Upper lobe of left lung (tissue), 4 donors: ENCODE data around the gene DAPK2.

Experiments
- POLR2A ChIP-seq, 4 donors: fragments of 450-650 bp; IDR thresholded peaks; one replicate each; pipeline ENCODE4 v1.5.1; 2016 to 2017; ENCODE audit warnings: antibody characterized with exemption in 4 of 4, mild to moderate bottlenecking in 2 of 4
- POLR2AphosphoS5 ChIP-seq, 2 donors: sonication (generic); formaldehyde crosslinking; IDR thresholded peaks; one replicate each; pipeline ENCODE4 v1.5.1; 2017; ENCODE audit warnings: antibody characterized with exemption in 2 of 2
- TF ChIP-seq, protein P1 (sequence below), 6 experiments: fragments of 450-650 bp in 4 of 6; fragments of 200-600 bp in 2 of 6; sonication (generic) in 2 of 6; IDR thresholded peaks; one replicate each; pipeline ENCODE4 v1.5.1; 2016 to 2019; ENCODE audit warnings: antibody characterized with exemption in 6 of 6

DNA sequence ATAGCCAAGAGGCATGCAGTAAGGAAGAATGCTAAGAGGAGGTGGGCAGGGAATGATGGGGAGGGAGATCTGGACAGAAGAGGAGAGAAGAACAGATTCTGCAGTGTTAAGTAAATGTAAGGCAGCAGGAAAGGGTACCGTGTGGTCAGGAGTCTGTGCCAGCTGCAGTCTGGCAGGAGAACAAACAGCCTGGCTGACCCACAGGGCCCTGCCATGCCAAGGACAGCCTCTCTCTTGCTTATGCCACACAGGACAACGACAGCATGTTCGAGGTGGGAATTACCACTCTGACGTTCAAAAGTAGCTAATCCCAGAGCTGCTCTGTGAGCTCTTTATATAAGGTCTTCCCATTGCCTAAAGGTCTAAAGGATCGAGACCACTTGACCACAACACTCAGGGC, 31.3 kb downstream of the DAPK2 start:
- no peak for TF ChIP-seq POLR2AphosphoS5 (IDR thresholded peaks at IDR 0.05)
- TF ChIP-seq POLR2A (IDR thresholded peaks at IDR 0.05), result no peak
- TF ChIP-seq, protein P1, sequence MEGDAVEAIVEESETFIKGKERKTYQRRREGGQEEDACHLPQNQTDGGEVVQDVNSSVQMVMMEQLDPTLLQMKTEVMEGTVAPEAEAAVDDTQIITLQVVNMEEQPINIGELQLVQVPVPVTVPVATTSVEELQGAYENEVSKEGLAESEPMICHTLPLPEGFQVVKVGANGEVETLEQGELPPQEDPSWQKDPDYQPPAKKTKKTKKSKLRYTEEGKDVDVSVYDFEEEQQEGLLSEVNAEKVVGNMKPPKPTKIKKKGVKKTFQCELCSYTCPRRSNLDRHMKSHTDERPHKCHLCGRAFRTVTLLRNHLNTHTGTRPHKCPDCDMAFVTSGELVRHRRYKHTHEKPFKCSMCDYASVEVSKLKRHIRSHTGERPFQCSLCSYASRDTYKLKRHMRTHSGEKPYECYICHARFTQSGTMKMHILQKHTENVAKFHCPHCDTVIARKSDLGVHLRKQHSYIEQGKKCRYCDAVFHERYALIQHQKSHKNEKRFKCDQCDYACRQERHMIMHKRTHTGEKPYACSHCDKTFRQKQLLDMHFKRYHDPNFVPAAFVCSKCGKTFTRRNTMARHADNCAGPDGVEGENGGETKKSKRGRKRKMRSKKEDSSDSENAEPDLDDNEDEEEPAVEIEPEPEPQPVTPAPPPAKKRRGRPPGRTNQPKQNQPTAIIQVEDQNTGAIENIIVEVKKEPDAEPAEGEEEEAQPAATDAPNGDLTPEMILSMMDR (IDR thresholded peaks at IDR 0.05), result no peak
